Measurements from ENCODE around the gene ASB15. TPM values are rescaled to one million over a fixed set of nuclear protein-coding genes. Genes with fewer than 3 reads are reported as not detected.

Gene ASB15
- total and polyA plus RNA-seq, 7 donors: not detected

DNA sequence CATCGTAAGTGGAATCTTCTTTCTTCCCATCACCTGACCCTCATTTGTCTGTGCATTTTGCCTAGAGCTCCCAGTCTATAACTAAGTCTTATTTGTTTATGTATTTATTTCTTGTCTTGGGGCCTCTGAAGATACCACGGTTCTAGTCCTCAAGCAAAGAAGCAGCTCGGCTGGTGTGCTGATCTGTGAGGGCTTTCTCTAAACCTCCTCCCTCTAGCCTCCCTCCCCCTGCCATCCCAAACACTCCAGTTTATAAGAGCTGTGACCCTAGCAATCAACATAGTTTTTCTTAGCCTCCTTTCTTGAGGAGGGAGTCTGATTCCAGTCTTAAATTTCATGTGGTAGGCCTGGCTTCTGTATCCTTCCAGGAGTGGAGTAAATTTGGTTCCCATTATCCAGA, 28.3 kb upstream of the ASB15 start:
- 81% methylated on average over 3 of the region's 3 CpGs for WGBS, 2 donors
- no peak for DNase-seq
- TF ChIP-seq EP300 (IDR thresholded peaks at IDR 0.05) (no peak), POLR2A (IDR thresholded peaks at IDR 0.05) (no peak), CTCF (IDR thresholded peaks at IDR 0.05) (no peak), POLR2AphosphoS5 (IDR thresholded peaks at IDR 0.05) (no peak)
- no peak overlapping the region for H3K4me3 ChIP-seq
- H3K36me3 ChIP-seq: no peaks in the 10 kb centered on the region
- intact Hi-C loops (cut with DNase I): no loop called here
- H3K9me3 ChIP-seq: no peaks in the 10 kb centered on the region
- no peaks in the 10 kb centered on the region for H3K27me3 ChIP-seq
- H3K4me1 ChIP-seq: no peaks in the 10 kb centered on the region
- no peak overlapping the region for H3K27ac ChIP-seq

DNA sequence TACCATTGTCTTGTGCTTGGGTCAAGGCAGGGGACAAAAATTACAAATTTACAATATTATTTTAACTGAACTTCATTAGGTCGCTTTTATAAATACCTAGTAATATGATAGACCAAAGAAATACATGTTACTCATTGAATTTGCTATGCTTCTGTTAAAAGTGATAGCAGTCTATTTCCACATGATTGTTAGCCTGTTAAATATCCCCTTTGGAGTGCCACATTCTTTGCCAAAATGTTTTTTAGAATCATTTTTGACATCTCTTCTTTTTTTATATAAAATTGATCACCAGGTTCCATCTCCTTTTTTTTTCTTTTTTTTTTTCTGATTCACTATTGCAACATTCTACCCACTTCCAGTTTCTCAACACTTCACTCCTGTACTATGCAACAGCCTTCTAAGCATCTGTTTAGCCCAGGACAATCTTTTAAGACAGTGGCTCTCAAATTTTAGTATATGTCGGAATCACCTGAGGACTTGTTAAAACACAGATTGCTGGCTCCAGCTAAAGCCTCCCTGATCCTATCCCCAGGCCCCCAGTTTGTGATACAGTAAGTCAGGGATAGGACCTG, 27.6 kb upstream of the ASB15 start:
- Histone ChIP-seq H3K9me3 (no peaks in the 10 kb centered on the region), H3K27ac (no peak overlapping the region), H3K27me3 (no peaks in the 10 kb centered on the region), H3K4me1 (no peaks in the 10 kb centered on the region), H3K4me3 (no peak overlapping the region), H3K36me3 (no peaks in the 10 kb centered on the region)
- no peak for DNase-seq
- 90 to 92% methylated on average over 2 of the region's 2 CpGs for WGBS, 2 donors
- no peak for TF ChIP-seq POLR2A (IDR thresholded peaks at IDR 0.05)
- no peak for TF ChIP-seq EP300 (IDR thresholded peaks at IDR 0.05)
- intact Hi-C loops (cut with DNase I): no loop called here

- H3K4me1 ChIP-seq: no peaks in the 10 kb centered on the region
- DNase-seq: no peak
- no peaks in the 10 kb centered on the region for H3K36me3 ChIP-seq
- TF ChIP-seq EP300 (IDR thresholded peaks at IDR 0.05): no peak
- TF ChIP-seq POLR2A (IDR thresholded peaks at IDR 0.05): no peak
- TF ChIP-seq CTCF (IDR thresholded peaks at IDR 0.05): no peak
- TF ChIP-seq POLR2AphosphoS5 (IDR thresholded peaks at IDR 0.05): no peak
- no peaks in the 10 kb centered on the region for H3K27me3 ChIP-seq
- intact Hi-C loops (cut with DNase I): no loop called here
- H3K4me3 ChIP-seq: no peak overlapping the region
- H3K9me3 ChIP-seq: no peaks in the 10 kb centered on the region
- no peak overlapping the region for H3K27ac ChIP-seq
Observed at GRCh38 chr7:123579416-123579815, 22.2 kb upstream of the ASB15 start.

DNA sequence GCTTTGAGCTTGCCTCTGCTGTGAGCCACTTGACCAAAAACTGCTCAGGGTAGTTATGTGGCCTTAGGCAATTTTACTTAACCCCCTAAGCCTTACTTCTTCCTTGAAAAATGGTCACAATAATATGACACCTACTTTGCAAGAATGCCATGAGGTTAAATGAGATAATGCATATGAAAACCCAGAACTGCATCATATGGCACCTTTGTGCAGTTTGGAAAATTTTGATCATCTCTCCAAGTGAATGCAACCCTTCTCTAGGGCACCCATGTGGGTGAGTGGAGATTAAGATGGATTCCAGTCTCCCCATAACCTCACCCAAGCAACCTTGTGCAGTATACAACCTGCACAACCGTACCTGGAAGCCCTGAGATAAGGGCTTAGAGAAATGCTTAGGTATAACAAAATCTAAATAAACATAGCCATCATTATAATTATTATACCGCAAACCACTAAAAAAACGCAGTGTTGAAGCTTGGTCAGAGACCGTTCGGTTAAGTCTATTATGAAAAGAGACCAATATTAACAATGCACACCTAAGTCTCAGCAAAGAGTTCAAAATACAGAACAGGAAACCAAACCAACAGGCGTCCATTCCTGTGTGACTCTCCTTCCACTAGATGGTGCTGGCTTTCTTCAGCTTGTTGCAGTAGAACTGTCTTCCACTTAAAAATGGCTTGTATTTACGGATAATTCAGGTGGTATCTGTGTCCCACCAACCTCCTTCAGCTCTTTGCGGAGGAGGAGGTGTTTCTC, 21.0 kb upstream of the ASB15 start:
- DNase-seq: no peak
- Histone ChIP-seq H3K27ac (no peak overlapping the region), H3K4me1 (no peaks in the 10 kb centered on the region), H3K36me3 (no peaks in the 10 kb centered on the region), H3K27me3 (no peaks in the 10 kb centered on the region), H3K9me3 (no peaks in the 10 kb centered on the region), H3K4me3 (no peak overlapping the region)
- intact Hi-C loops (cut with DNase I): loop anchor here (5.0 kb wide), 1 partner anchor 287 kb away; no protein-coding TSS in a partner anchor
- WGBS, 2 donors: 26 to 34% methylated on average over 8 of the region's 8 CpGs
- TF ChIP-seq POLR2A (IDR thresholded peaks at IDR 0.05) (no peak), CTCF (IDR thresholded peaks at IDR 0.05) (peak in 2 of 4 experiments; percentile 38 to 41)

GRCh38 chr7:123581162-123581459, 20.5 kb upstream of the ASB15 start:
- no peak overlapping the region for H3K27ac ChIP-seq
- H3K9me3 ChIP-seq: no peaks in the 10 kb centered on the region
- intact Hi-C loops (cut with DNase I): loop anchor here (5.0 kb wide), 1 partner anchor 286 kb away; no protein-coding TSS in a partner anchor
- H3K27me3 ChIP-seq: no peaks in the 10 kb centered on the region
- TF ChIP-seq EP300 (IDR thresholded peaks at IDR 0.05) (no peak), POLR2A (IDR thresholded peaks at IDR 0.05) (no peak), POLR2AphosphoS5 (IDR thresholded peaks at IDR 0.05) (no peak), CTCF (IDR thresholded peaks at IDR 0.05) (no peak)
- no peaks in the 10 kb centered on the region for H3K36me3 ChIP-seq
- DNase-seq: no peak
- WGBS, 2 donors: 7 to 33% methylated on average over 2 of the region's 2 CpGs
- H3K4me1 ChIP-seq: no peaks in the 10 kb centered on the region
- no peak overlapping the region for H3K4me3 ChIP-seq

Measured in sigmoid colon (tissue), 7 donors.